Superior temporal gyrus (tissue), 1 donor: ENCODE data around the gene CNDP1.
"Not testable (repeated sequence)": the region's sequence is repeated elsewhere in the genome, so short reads cannot be mapped to it uniquely, and the experiment has no call there.

Experiments used
- DNase-seq: peaks from one replicate; pipeline ENCODE4 v3.0.0-alpha.2; 2016; ENCODE audit errors: extremely low spot score

Gene CNDP1

GRCh38 chr18:74520096-74520833, 14.0 kb upstream of the CNDP1 start:
- DNase-seq = no peak

GRCh38 chr18:74521068-74521725, 13.1 kb upstream of the CNDP1 start:
- DNase-seq = no peak

- DNase-seq = no peak
These were observed 11.4 kb upstream of the CNDP1 start for GRCh38 chr18:74522635-74523548.

- DNase-seq = no peak
These were observed 10.2 kb upstream of the CNDP1 start for GRCh38 chr18:74524097-74524496.

- not testable (repeated sequence) for DNase-seq
These were observed 9.4 kb upstream of the CNDP1 start for GRCh38 chr18:74524915-74525314.

GRCh38 chr18:74525741-74526140, 8.6 kb upstream of the CNDP1 start:
- DNase-seq = no peak

- no peak for DNase-seq
These were observed 7.8 kb upstream of the CNDP1 start for GRCh38 chr18:74526488-74526887.

GRCh38 chr18:74528478-74528877, 5.8 kb upstream of the CNDP1 start:
- no peak for DNase-seq

- DNase-seq = peak; percentile 64
These were observed 5.4 kb upstream of the CNDP1 start for GRCh38 chr18:74528913-74529312.

GRCh38 chr18:74529378-74529777, 4.9 kb upstream of the CNDP1 start:
- DNase-seq = no peak

- no peak for DNase-seq
These were observed 4.3 kb upstream of the CNDP1 start for GRCh38 chr18:74529811-74530583.

GRCh38 chr18:74530584-74530862, 3.8 kb upstream of the CNDP1 start:
- no peak for DNase-seq

GRCh38 chr18:74531043-74531442, 3.3 kb upstream of the CNDP1 start:
- no peak for DNase-seq

GRCh38 chr18:74532511-74533025, 1.7 kb upstream of the CNDP1 start:
- no peak for DNase-seq

GRCh38 chr18:74533666-74534065, 634 bp upstream of the CNDP1 start:
- DNase-seq = no peak

- DNase-seq = no peak
These were observed 815 bp downstream of the CNDP1 start for GRCh38 chr18:74534981-74535649.

GRCh38 chr18:74539289-74539688, 5.0 kb downstream of the CNDP1 start:
- no peak for DNase-seq

GRCh38 chr18:74540652-74541421, 6.5 kb downstream of the CNDP1 start:
- DNase-seq = peak; percentile 58

GRCh38 chr18:74541703-74542555, 7.6 kb downstream of the CNDP1 start:
- peak; percentile 91 for DNase-seq
